Measurements from ENCODE around the gene PLP1.

Gene PLP1

GRCh38 chrX:103828529-103828928 lies 51.9 kb downstream of the PLP1 start:
- DNase-seq (ENCODE audit: low spot score): no peak

GRCh38 chrX:103830848-103831247 lies 54.2 kb downstream of the PLP1 start:
- DNase-seq (ENCODE audit: low spot score): no peak

GRCh38 chrX:103831342-103831802 lies 54.7 kb downstream of the PLP1 start:
- DNase-seq (ENCODE audit: low spot score): no peak

- DNase-seq (ENCODE audit: low spot score): no peak
Measured at GRCh38 chrX:103831803-103832544, 55.3 kb downstream of the PLP1 start, which contains the start of gene RAB9B. TSS of gene RAB9B (minus strand) at chrX:103832257. CDS start at chrX:103825784, 6,473 bp downstream.

GRCh38 chrX:103839404-103839803 lies 62.8 kb downstream of the PLP1 start:
- no peak for DNase-seq (ENCODE audit: low spot score)
